Neuron (in vitro differentiated cells): ENCODE measurements around the gene YEATS2.
"Not testable (repeated sequence)": the region's sequence is repeated elsewhere in the genome, so short reads cannot be mapped to it uniquely, and the experiment has no call there.

Experiments used
- H2AFZ ChIP-seq: one replicate; pipeline ENCODE4 v1.6.1; 2013; ENCODE audit warnings: low read depth, mild to moderate bottlenecking, inconsistent platforms, low read length, moderate library complexity
- H3K27me3 ChIP-seq: one replicate; pipeline ENCODE4 v1.6.1; 2013; ENCODE audit warnings: low read length; ENCODE audit not compliant: insufficient read depth
- H3K36me3 ChIP-seq: one replicate; pipeline ENCODE4 v1.6.1; 2013; ENCODE audit warnings: low read length; ENCODE audit not compliant: insufficient read depth
- H3K4me1 ChIP-seq: one replicate; pipeline ENCODE4 v1.6.1; 2013; ENCODE audit warnings: low read length; ENCODE audit not compliant: insufficient read depth
- H3K4me3 ChIP-seq: 2 replicates; pipeline ENCODE4 v1.5.1; 2013; ENCODE audit warnings: mild to moderate bottlenecking, low read length, moderate library complexity
- H3K9me3 ChIP-seq: one replicate; pipeline ENCODE4 v1.6.1; 2013; ENCODE audit warnings: low read length

The YEATS2 gene

GRCh38 chr3:183695569-183696364 is 1.8 kb upstream of the YEATS2 start:
- no peaks in the 10 kb centered on the region for H3K9me3 ChIP-seq
- no peaks in the 10 kb centered on the region for H3K36me3 ChIP-seq
- H2AFZ ChIP-seq = no peak overlapping the region
- H3K27me3 ChIP-seq = no peaks in the 10 kb centered on the region
- peaks cover 14% of the 10 kb centered on the region for H3K4me1 ChIP-seq
- H3K4me3 ChIP-seq = no peak overlapping the region

- H3K9me3 ChIP-seq = no peaks in the 10 kb centered on the region
- H3K4me3 ChIP-seq = peak overlapping the region; percentile 95
- no peaks in the 10 kb centered on the region for H3K27me3 ChIP-seq
- peak overlapping the region; percentile 52 for H2AFZ ChIP-seq
- H3K36me3 ChIP-seq = peaks cover 8% of the 10 kb centered on the region
- peaks cover 19% of the 10 kb centered on the region for H3K4me1 ChIP-seq
Observed at GRCh38 chr3:183697123-183697609, 431 bp upstream of the YEATS2 start.

GRCh38 chr3:183698318-183698751 is 738 bp downstream of the YEATS2 start:
- Histone ChIP-seq H3K36me3 (peaks cover 9% of the 10 kb centered on the region), H3K9me3 (no peaks in the 10 kb centered on the region), H2AFZ (peak overlapping the region; percentile 39), H3K4me1 (peaks cover 19% of the 10 kb centered on the region), H3K27me3 (no peaks in the 10 kb centered on the region), H3K4me3 (peak overlapping the region; percentile 95)

DNA sequence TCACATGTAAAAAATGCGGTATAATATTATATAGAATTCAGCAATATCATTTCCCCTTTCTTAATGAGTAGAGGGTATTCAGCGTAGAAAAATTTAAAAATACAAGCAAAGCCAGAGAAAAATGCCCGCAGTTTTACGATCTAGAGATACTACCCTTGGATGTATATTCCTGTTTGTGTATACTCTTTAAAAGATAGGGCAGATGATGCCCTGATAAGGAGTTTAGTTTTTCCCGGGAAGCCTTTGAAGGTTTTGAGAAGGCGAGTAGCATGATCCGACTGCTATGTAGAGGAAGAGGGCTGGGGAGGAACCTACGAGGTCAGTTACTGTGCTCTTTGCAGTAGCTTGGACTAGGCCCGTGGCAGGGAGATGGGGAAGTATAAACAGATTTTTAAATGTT is 1.2 kb downstream of the YEATS2 start:
- no peaks in the 10 kb centered on the region for H3K27me3 ChIP-seq
- H3K4me1 ChIP-seq = peaks cover 19% of the 10 kb centered on the region
- H3K4me3 ChIP-seq = peak overlapping the region; percentile 95
- H3K36me3 ChIP-seq = peaks cover 9% of the 10 kb centered on the region
- no peaks in the 10 kb centered on the region for H3K9me3 ChIP-seq
- peak overlapping the region; percentile 39 for H2AFZ ChIP-seq

DNA sequence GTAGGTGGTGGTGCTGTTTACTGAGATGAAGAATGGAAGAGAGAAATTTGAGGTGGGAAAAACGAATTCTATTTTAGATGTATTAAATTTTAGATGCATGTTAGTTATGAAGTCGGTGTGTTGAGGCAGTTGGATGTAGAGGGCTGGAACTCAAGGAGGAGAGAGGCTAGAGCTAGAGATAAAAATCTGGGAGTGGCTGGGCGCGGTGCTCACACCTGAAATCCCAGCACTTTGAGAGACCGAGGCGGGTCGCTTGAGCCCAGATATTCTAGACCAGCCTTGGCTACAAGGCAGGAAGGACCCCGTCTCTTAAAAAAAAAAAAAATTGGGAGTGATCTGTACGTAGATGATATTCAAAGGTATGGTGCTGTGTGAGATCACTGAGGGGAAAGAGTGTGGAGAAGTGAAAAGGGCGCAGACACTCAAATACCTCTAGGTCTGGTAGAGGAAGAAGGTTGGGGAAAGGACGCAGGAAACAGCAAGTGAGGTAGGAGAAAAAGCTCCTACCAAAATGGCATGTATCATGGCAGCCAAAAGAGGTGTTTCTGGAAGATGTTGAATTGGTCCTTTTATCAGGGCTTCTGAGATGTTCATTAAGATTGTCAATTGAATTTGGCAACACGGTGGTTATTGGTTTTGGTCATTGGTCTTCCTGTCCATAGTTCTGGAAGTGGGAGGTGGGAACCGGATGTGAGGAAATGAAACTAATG is 1.8 kb downstream of the YEATS2 start:
- no peak overlapping the region for H2AFZ ChIP-seq
- peaks cover 19% of the 10 kb centered on the region for H3K4me1 ChIP-seq
- peaks cover 9% of the 10 kb centered on the region for H3K36me3 ChIP-seq
- peak overlapping the region; percentile 95 for H3K4me3 ChIP-seq
- no peaks in the 10 kb centered on the region for H3K9me3 ChIP-seq
- no peaks in the 10 kb centered on the region for H3K27me3 ChIP-seq

- Histone ChIP-seq H3K4me3 (no peak overlapping the region), H3K27me3 (no peaks in the 10 kb centered on the region), H3K36me3 (peaks cover 9% of the 10 kb centered on the region), H3K4me1 (peaks cover 19% of the 10 kb centered on the region), H3K9me3 (no peaks in the 10 kb centered on the region), H2AFZ (no peak overlapping the region)
Observed at GRCh38 chr3:183701744-183702143, 4.1 kb downstream of the YEATS2 start.

GRCh38 chr3:183703892-183704291 is 6.3 kb downstream of the YEATS2 start:
- not testable (repeated sequence) for H2AFZ ChIP-seq

DNA sequence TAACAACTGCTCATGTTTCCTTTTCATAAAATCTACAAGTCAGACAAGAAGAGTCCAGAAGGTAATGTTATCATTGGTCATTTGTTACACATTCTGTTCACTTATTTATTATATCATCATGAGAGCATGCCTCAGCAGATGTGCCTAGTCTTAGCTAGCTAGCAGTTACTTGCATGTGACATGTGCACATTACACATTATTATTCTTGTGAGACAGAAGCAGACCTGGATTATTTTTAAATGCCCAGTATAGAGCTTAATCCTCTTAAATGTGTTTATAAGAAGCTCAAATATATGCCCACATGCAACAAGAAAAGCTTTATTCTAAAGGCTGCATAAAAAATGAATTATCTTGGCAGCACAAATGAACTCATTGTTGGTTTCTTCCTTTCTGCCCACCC is 12.6 kb downstream of the YEATS2 start:
- no peaks in the 10 kb centered on the region for H3K4me1 ChIP-seq
- H3K9me3 ChIP-seq = no peaks in the 10 kb centered on the region
- H3K4me3 ChIP-seq = no peak overlapping the region
- no peaks in the 10 kb centered on the region for H3K27me3 ChIP-seq
- H2AFZ ChIP-seq = no peak overlapping the region
- peaks cover 11% of the 10 kb centered on the region for H3K36me3 ChIP-seq

More at GRCh38 chr3:183703892-183704291, 6.3 kb downstream of the YEATS2 start:
- H3K4me3 ChIP-seq, H3K9me3 ChIP-seq, H3K36me3 ChIP-seq, H3K27me3 ChIP-seq: not testable (repeated sequence)
- H3K4me1 ChIP-seq = peaks cover 19% of the 10 kb centered on the region

DNA sequence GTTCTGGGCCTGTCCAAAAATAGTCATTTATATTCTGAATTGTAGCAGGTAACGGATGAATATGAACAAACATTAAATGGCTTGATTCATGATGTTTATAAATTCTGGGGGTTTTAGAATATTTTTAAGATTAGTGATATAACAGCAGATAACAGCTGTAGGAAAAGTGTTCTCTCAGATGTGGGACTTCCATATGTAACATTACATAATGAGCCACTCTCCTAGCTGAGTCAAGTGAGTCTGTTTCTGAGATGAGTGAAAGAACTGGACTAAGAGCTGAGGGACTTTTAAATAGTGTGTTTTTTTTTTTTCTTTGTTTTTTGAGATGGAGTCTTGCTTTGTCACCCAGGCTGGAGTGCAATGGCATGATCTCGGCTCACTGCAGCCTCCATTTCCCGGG is 13.9 kb downstream of the YEATS2 start:
- Histone ChIP-seq H3K27me3 (no peaks in the 10 kb centered on the region), H3K9me3 (no peaks in the 10 kb centered on the region), H3K4me1 (no peaks in the 10 kb centered on the region), H3K4me3 (no peak overlapping the region), H3K36me3 (peaks cover 24% of the 10 kb centered on the region), H2AFZ (no peak overlapping the region)

DNA sequence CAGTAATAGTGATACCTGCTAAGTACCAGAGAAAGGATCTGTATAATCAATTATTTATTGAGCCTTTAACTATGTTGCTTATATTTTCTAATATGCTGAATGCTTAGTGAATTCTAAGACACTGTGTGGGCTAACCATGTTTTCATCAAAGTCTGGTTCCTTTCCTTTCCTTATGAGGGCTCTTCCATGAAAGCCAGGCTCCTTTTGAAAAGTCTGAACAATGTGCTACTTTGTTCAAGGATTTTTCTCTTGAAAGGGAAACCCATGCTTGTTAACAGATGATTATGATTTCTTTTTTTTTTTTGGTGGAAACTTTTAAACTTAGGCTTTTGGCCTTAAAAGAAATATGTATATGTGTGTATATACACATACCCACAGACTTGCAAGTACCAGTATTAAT is 17.0 kb downstream of the YEATS2 start:
- Histone ChIP-seq H3K36me3 (peaks cover 54% of the 10 kb centered on the region), H3K9me3 (no peaks in the 10 kb centered on the region), H3K27me3 (no peaks in the 10 kb centered on the region), H3K4me1 (no peaks in the 10 kb centered on the region), H3K4me3 (no peak overlapping the region), H2AFZ (no peak overlapping the region)

DNA sequence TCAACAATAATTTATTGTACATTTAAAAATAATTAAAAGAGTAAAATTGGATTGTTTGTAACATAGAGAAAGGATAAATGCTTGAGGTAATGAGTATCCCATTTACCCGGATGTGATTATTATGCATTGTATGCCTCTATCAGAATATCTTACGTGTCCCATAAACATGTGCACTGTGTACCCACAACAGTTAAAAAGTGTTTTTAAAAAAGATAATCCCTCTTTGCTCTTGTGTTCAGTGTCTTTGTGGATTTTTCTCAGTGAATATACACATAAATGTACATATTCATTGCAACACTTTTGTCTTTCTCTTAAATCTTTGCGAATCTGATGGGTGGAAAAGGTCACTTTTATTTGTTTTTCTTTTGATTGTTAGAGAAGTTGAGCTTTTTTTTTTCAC is 20.4 kb downstream of the YEATS2 start:
- H3K27me3 ChIP-seq = no peaks in the 10 kb centered on the region
- no peak overlapping the region for H3K4me3 ChIP-seq
- H3K9me3 ChIP-seq = no peaks in the 10 kb centered on the region
- peaks cover 73% of the 10 kb centered on the region for H3K36me3 ChIP-seq
- H2AFZ ChIP-seq = no peak overlapping the region
- H3K4me1 ChIP-seq = no peaks in the 10 kb centered on the region

- Histone ChIP-seq H3K9me3 (no peaks in the 10 kb centered on the region), H3K4me1 (no peaks in the 10 kb centered on the region), H3K4me3 (no peak overlapping the region), H3K27me3 (no peaks in the 10 kb centered on the region), H2AFZ (no peak overlapping the region), H3K36me3 (peaks cover 85% of the 10 kb centered on the region)
Observed at GRCh38 chr3:183725387-183725786, 27.8 kb downstream of the YEATS2 start.

DNA sequence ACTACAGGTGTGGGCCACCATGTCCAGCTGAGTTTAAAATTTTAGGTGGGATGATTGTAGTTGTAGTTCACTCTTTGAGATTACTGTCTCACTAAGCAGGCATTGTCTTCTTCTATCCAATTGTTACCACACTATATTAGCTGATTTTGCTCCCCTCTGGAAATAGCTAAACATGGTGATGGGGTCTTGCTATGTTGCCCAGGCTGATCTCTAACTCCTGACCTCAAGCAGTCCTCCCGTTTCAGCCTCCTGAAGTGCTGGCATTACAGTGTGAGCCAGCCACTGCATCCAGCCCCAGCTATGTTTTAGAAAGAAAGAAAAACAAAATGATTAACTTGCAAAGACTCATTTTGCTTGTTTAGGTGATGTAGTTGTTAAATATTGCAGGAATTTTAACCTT is 30.6 kb downstream of the YEATS2 start:
- H3K4me3 ChIP-seq = no peak overlapping the region
- no peaks in the 10 kb centered on the region for H3K27me3 ChIP-seq
- no peak overlapping the region for H2AFZ ChIP-seq
- H3K36me3 ChIP-seq = peaks cover 83% of the 10 kb centered on the region
- H3K4me1 ChIP-seq = no peaks in the 10 kb centered on the region
- H3K9me3 ChIP-seq = no peaks in the 10 kb centered on the region
